Osteocyte (in vitro differentiated cells): Measurements from ENCODE around the gene SRGAP1. TPM values are rescaled to one million over a fixed set of nuclear protein-coding genes. Genes with fewer than 3 reads are reported as not detected.

ENCODE experiments used
- DNase-seq: peaks from one replicate; pipeline ENCODE4 v3.0.0; 2021; ENCODE audit warnings: mixed read lengths; ENCODE audit not compliant: unreplicated experiment; ENCODE audit errors: extremely low spot score
- H3K27ac Mint-ChIP-seq: one replicate; pipeline ENCODE4 v1.8.0; 2021; ENCODE audit warnings: mild to moderate bottlenecking, mixed read lengths; ENCODE audit not compliant: unreplicated experiment
- H3K27me3 Mint-ChIP-seq: one replicate; pipeline ENCODE4 v1.8.0; 2021; ENCODE audit warnings: mixed read lengths; ENCODE audit not compliant: unreplicated experiment
- H3K36me3 Mint-ChIP-seq: one replicate; pipeline ENCODE4 v1.8.0; 2021; ENCODE audit warnings: mixed read lengths; ENCODE audit not compliant: unreplicated experiment
- H3K4me1 Mint-ChIP-seq: one replicate; pipeline ENCODE4 v1.8.0; 2021; ENCODE audit warnings: mixed read lengths; ENCODE audit not compliant: unreplicated experiment
- H3K4me3 Mint-ChIP-seq: one replicate; pipeline ENCODE4 v1.8.0; 2021; ENCODE audit warnings: mild to moderate bottlenecking, moderate library complexity, mixed read lengths; ENCODE audit not compliant: unreplicated experiment
- H3K9me3 Mint-ChIP-seq: one replicate; pipeline ENCODE4 v1.8.0; 2021; ENCODE audit warnings: mixed read lengths; ENCODE audit not compliant: unreplicated experiment
- CTCF ChIP-seq: fragments of 200-600 bp; sonication (generic); IDR thresholded peaks from 2 replicates; pipeline ENCODE4 v1.5.0; 2021; ENCODE audit warnings: antibody characterized with exemption, mild to moderate bottlenecking, moderate library complexity
- total RNA-seq: library from RNA; stranded (reverse); gene quantifications from 2 replicates; pipeline ENCODE4 v1.2.1, GENCODE V29; 2021

Gene SRGAP1
- total RNA-seq, 1 donor from 2014 or later: 11.0 TPM

DNA sequence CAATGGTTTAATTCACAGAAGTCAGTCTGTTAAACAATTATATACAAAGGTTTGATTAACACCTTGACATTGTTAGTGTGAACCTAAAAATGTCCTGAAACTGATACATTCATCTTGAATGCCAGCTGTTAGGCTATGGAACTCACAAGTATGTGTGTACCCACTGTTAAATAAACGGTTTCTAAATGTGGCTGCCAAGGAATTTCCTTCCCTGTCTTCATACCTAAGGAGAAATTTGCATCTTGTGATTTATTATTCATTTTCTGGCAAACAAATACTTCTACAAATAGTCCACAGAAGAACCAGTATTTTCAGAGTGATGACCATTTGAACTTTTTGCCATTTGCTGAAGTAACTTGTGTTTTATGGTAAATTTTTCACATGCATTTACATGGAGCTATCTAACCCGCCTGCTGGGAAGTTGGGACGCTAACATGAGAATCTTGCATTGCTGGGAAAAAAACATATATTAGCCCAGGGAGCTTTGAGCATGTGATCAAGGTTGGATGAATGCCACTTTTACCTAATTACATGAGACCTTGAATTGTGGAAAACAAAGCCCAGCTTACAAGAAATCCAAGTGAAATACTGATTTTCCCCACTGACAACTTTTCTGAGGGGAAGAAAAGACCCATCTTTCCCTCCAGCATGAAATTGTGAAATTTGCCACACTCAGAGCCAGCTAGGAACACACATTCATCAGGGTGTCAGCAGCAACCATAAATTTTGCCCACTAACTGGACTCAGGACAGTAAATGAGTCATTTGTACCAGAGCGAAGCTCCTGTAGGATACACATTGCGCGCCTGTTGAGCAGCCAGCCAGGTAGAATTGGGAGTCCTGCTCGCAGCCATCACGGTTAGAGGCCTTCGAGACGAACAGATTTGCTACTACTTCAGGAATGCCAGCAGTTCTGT lies 259.6 kb downstream of the SRGAP1 start:
- Mint-ChIP-seq H3K36me3 (peaks cover 17% of the 10 kb centered on the region), H3K9me3 (no peaks in the 10 kb centered on the region)

GRCh38 chr12:64105026-64105425 lies 260.5 kb downstream of the SRGAP1 start:
- H3K4me3 Mint-ChIP-seq: no peak overlapping the region
- H3K9me3 Mint-ChIP-seq: no peaks in the 10 kb centered on the region
- no peak for TF ChIP-seq CTCF
- H3K27me3 Mint-ChIP-seq: no peaks in the 10 kb centered on the region
- no peak overlapping the region for H3K27ac Mint-ChIP-seq
- DNase-seq: no peak
- H3K4me1 Mint-ChIP-seq: peaks cover 21% of the 10 kb centered on the region
- peaks cover 13% of the 10 kb centered on the region for H3K36me3 Mint-ChIP-seq

More for the DNA sequence above, 259.6 kb downstream of the SRGAP1 start:
- Mint-ChIP-seq H3K4me1 (peaks cover 21% of the 10 kb centered on the region), H3K4me3 (no peak overlapping the region), H3K27ac (no peak overlapping the region), H3K27me3 (no peaks in the 10 kb centered on the region)
- no peak for DNase-seq
- TF ChIP-seq CTCF: no peak

DNA sequence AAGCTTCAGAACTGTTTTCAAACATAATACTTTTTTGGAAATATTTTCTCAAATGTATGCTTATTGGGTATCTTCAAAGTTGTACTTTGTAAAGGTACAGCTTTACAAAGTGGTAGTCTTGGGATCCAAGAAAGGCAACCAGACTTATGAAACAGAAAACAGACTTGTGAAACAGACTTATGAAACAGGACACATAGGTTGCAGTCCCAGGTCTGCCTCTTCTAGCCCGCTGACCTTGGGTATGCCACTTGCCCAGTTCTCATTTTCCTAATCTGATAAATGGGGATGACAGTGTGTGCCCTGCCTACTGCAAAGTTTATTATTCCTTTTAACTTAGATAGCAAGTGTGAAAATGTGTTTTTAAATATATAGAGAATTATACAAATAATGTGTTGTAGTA lies 263.3 kb downstream of the SRGAP1 start:
- no peaks in the 10 kb centered on the region for H3K27me3 Mint-ChIP-seq
- peaks cover 35% of the 10 kb centered on the region for H3K36me3 Mint-ChIP-seq
- H3K4me3 Mint-ChIP-seq: no peak overlapping the region

GRCh38 chr12:64109706-64110105 lies 265.2 kb downstream of the SRGAP1 start:
- H3K4me3 Mint-ChIP-seq: no peak overlapping the region
- no peak for TF ChIP-seq CTCF
- DNase-seq: no peak
- no peak overlapping the region for H3K27ac Mint-ChIP-seq
- no peaks in the 10 kb centered on the region for H3K4me1 Mint-ChIP-seq
- no peaks in the 10 kb centered on the region for H3K27me3 Mint-ChIP-seq
- peaks cover 36% of the 10 kb centered on the region for H3K36me3 Mint-ChIP-seq
- no peaks in the 10 kb centered on the region for H3K9me3 Mint-ChIP-seq

More for the DNA sequence above, 263.3 kb downstream of the SRGAP1 start:
- H3K9me3 Mint-ChIP-seq: no peaks in the 10 kb centered on the region
- DNase-seq: no peak
- no peak overlapping the region for H3K27ac Mint-ChIP-seq
- peaks cover 5% of the 10 kb centered on the region for H3K4me1 Mint-ChIP-seq
- no peak for TF ChIP-seq CTCF

DNA sequence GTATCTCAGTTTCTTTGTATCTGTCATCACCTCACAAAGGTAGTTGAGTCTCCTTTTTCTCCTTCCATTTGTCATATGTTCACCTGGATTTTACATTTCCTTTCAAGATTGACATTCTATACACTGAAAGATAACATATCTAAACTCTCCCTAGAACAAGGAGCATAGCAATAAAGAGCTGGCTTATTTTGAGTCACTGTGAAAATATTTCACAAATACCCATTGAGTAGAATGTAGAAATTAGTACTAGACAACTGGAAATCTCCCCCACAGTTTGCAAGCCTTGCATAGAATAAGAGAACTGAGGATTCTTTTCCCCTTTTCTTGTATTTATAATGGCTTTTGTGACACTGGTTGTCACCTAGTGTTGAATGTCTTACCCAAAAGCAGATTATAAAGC lies 266.4 kb downstream of the SRGAP1 start:
- TF ChIP-seq CTCF: no peak
- Mint-ChIP-seq H3K4me1 (no peaks in the 10 kb centered on the region), H3K36me3 (peaks cover 37% of the 10 kb centered on the region), H3K4me3 (no peak overlapping the region), H3K27ac (no peak overlapping the region), H3K27me3 (no peaks in the 10 kb centered on the region), H3K9me3 (no peaks in the 10 kb centered on the region)
- DNase-seq: no peak
